CMK (cell line): ENCODE results near the gene RACGAP1.
"Not testable (repeated sequence)": the region's sequence is repeated elsewhere in the genome, so short reads cannot be mapped to it uniquely, and the experiment has no call there.

ENCODE experiments used
- DNase-seq: peaks from one replicate; pipeline ENCODE4 v3.0.0-alpha.2; 2010; ENCODE audit warnings: low read depth

Gene RACGAP1

DNA sequence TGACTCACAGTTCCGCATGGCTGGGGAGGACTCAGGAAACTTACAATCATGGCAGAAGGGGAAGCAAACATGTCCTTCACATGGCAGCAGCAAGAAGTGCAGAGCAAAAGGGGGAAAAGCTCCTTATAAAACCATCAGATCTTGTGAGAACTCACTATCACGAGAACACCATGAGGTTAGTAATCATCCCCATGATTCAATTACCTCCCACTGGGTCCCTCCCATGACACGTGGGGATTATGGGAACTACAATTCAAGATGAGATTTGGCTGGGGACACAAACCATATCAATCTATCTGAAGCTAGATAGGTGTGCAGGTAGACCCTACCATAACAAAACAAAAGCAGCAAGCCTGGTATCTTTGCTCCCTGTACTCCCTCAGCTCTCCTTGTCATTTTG is 38.8 kb downstream of the RACGAP1 start:
- not testable (repeated sequence) for DNase-seq

DNA sequence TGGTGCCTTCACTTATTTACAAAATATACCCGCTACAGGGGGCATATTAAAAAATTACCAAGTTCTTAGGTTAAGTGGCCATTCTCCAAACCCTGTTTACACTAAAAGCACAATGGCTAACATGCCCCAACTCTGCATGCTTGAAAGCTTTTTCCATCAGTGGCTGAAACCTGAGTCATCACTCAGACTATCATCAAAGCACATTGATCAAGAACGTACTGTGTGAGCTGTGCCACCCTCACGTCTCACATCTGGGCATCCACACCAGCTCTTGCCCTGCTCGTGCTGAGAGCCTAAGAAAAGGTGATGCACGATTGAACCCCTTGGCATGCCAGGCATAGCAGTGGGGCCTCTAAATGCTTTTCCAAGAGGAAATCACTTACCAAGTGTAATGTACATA is 39.3 kb downstream of the RACGAP1 start:
- DNase-seq = no peak

DNA sequence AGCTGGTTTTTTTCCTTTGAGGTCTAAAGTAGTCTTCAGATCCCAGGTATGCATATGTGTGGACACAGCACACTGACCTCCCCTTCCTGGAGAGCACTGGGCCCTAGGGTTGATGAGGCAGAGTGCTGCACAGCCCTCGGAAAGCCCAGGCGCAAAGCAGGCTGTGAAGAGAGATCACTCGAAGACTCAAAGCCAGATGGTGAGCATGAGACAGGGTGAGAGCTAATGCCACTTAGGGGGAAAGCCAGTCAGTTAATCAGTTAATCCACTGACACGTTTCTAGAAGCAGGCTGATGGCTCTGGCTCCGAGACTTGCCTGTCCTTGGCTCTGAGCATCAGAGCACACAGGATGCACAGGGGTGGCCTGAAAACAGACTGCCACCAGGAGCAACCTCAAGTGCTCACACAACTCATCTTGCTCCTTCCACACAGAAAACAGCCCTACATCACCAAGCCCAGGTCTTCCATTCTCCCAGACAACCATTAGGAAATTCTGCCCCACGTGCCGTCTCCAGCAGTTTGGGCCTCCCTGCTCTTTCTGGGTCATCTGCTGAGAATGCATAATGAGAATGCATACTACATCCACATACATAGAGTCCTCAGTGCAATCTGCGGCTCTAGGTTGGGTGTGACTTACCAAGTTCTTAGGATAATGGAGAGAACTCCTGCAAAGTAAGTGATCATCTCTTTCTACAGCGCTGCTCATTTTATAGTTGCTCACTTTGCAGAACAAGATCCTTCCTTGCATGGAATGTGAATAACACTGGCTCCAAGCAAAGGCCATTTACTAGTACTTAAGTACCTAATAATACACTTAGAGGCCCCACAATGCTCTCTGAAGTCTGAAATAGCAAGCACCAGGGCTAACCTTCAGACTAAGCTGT is 40.6 kb downstream of the RACGAP1 start:
- DNase-seq = no peak

DNA sequence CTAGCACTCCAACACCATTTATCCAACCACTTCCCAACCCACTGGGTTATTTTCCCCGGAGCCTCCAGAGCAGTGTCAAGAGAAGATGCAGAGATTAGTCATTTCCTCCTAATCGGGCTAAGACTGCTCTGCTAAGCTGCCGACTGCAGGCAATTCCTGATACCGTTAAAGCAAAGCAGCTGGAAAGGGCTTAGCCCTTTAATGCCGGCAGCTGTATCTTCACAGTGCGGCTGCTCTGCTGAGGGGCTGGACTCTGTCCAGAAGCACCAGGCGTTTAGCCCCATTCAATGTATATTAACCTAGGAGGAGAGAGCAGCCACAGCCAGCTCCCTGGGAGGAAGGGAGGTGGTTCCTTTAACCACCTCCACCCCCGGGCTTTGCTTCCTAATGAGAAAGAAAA is 41.4 kb downstream of the RACGAP1 start:
- DNase-seq = no peak

DNA sequence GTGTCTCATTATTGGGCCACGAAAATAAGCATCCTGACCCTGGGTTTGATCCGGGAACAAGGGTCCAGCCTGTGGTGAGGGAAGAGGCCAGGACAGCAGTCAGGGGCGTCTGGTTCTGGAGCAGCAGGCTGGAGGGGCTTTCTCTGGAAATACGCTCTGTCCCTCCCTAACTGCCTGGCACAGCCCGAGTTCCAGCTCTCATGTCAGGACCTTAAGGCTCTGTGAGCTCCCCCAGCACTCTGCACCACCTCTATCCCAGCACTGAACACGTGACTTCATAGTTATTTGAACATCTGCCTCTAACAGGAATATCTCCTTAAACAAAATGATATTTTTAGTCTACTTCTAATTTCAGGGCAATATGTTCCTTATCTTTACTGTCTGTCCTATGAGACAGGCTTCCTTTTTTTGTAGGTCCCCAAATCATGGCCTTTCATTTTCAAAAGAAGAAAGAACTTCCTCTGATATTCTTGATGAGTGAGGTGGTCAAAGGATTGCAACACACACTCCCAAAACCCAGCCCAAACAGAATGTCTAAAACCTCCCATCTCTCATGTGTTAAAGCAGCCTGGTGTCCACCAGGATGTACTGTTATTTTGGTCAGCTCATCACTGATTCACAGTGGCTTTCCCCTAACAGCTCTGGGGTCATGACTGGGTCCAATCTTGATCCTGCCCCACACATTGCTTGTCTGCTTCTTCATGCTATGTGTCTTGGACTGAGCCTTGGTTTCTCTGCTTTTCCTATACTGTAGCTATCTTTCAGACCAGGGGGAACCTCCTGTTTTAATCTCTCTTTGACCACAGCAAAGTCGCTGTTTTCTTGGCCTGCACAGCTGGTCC is 42.8 kb downstream of the RACGAP1 start:
- peak; percentile 68 for DNase-seq

DNA sequence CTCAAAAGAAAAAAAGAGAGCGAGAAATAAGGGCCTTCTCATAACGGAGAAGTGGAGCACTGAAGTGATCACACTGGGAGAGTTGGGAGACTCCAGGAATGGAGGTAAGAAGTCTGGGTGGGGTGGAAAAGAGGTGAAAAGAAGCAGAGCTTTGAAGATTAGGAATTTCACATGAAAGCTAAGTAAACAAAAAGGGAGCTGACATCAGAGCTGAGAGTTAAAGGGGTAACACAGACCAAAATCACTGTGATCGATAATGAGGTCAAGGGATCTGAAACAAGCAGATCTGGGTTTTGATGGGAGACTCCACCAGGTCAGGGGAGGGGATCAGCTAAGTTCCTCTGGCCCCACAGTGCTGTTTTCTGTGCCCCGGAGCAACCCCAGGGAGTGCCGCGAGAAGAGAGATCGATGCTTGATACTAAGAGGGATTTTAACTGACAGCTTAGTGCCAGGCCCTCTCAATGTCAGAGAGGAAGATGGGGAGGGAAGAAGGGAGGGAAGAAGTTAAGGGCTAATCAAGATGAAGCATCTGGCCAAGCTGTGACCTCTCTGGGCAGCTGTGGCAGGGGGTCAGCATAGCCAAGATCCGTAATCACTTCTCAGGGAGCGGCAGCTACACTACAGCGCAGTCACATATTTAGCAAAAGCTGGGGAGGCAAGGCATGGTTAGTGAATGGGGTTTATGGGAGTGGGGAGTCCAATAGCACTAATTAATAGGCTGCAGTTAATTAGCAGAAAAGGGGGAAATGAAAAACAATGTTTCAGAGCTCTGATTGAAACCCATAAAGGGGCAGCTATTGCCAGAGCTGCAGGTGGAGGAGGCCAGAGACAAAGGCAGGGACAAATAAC is 44.6 kb downstream of the RACGAP1 start:
- peak; percentile 67 for DNase-seq

DNA sequence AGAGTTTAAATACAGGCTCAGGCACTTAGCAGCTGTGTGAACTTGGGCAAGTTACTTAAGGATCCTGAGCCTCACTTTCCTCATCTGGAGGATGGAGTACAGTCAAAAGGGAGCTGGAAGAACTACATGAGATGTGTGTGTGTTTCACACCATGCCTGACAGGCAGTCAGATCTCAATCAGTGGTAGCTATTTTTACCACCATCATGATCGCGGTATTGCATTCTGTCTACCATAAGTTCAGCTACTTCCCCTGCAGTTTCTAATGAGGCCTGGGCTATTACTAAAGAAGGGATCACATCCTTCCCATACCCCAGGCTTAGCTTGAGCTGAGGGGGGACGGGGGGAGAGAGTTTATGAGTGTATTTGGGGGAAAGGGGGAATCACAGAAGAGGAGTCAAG is 45.5 kb downstream of the RACGAP1 start:
- DNase-seq = no peak

DNA sequence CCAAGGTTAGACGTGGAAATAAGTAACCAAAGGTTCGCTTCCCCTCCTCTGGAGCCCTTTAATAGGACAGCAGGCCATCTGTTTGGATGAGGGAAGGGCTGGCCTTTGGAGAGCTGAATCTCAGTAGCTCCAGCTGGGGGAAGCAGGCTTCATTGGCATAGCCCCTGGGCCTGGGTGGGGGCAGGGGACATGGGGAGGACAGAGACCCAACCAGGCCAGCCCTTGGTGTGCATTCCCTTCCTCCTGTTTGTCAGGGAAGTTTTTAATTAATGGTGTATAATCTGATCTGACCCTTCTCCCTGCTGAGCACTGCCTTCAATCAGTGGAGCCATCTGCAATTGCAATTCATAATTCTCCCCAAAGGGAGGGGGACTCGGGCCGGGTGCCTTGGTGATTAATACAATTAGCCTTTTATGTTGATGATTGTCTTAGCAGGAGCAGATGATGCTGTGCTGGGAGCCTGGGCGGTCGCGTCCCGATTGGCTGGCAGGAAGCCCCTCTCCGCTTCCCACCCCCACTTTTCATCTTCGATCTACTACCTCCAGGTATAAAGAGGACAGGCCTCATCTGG is 46.2 kb downstream of the RACGAP1 start:
- DNase-seq = no peak

DNA sequence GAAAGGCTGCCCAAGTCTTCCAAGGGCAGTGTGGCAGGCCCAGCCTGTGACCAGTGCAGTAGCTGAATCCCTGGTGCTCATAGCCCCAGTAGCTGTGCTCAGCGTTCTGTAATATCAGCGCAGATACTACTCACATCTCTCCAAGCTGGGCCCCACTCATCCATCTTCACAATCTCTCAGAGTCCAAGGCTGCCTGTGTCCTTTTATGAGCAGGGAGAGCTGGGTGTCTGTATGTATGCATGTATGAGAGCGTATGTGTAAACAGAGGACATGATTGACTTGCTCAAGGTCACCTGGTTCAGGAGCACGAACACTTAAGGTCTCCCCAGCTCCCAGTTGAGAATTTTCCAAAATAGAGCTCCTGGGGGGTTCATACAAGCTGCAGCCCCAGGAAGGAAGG is 47.2 kb downstream of the RACGAP1 start:
- DNase-seq = no peak

DNA sequence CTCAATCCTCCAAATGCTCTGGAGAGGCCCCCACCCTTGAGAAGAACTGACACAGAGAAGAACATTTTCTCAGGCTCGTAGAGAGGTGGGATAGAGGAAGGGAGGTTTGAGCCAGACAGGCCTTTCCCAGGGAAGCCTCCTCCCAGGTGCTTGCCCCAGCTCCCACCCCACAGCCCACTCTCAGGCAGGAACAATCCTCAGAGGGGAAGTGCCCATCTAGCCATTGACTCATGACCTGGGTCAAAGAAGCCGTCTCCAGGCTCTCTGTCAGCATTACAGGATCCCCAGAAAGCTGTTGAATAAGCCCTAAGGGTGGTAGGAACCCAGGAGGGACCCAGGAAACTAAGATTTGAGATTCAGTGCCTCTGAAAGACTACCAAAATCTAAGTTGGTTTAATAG is 48.7 kb downstream of the RACGAP1 start:
- DNase-seq = no peak

DNA sequence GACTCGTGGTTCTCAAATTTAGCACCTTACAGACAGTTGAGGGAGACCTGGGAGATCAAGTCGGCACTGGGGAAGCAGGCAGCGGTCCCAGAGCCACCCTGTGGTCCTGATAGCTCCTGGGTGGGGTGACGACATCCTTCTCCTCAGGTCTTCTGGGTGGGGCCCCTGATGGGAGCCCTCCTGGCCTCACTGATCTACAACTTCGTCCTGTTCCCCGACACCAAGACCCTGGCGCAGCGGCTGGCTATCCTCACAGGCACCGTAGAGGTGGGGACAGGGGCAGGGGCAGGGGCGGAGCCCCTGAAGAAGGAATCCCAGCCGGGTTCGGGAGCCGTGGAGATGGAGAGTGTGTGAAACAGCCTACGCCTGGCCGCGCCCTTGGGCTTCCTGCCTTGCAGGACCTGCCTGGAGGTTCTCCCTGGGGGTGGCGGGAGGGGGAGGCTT is 50.0 kb downstream of the RACGAP1 start:
- DNase-seq = no peak

DNA sequence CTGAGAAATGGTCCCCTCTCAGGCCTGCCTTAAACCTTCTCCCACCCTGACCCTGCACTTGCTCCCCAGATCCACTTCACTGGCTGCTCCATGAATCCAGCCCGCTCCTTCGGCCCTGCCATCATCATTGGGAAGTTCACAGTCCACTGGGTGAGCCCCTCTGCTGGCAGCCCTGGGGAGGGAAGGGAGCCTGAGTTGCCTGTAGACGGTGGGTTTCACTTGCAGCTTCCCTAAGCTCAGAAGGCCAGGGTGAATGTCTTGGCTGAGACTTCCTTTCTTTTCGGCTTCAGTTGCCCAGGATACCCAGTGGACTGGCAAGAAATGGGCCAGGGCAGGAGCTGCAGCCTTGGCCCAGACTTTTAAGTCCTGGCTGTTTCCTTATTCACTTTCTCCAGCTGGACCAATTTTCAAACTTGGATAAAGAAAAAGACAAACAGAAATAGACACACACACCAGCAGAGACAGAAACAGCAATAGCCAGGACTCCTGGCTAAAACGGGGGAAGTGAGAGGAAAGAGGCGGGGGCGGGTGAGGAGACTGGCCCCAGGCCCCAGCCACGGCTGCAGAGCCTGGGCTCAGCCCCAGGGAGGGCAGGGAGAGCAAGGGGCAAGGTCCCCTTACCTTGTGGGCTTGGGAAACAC is 50.5 kb downstream of the RACGAP1 start:
- no peak for DNase-seq

DNA sequence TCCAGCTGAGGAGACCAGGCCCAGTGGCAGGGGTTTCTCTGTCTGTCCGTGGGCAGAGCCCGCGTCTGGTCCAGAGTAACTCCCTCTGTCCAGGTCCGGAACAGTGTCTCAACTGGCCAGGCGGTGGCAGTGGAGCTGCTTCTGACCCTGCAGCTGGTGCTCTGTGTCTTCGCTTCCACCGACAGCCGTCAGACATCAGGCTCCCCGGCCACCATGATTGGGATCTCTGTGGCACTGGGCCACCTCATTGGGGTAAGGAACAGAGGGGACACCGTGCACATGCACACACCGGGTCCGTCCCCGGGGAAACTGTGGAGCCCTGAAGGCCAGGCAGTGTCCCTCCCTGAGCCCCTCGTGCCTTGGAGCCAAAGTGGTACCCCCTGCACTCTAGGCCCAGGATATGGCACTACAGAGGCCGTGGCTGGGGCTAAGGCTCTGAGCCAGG is 51.0 kb downstream of the RACGAP1 start:
- peak; percentile 32 for DNase-seq

DNA sequence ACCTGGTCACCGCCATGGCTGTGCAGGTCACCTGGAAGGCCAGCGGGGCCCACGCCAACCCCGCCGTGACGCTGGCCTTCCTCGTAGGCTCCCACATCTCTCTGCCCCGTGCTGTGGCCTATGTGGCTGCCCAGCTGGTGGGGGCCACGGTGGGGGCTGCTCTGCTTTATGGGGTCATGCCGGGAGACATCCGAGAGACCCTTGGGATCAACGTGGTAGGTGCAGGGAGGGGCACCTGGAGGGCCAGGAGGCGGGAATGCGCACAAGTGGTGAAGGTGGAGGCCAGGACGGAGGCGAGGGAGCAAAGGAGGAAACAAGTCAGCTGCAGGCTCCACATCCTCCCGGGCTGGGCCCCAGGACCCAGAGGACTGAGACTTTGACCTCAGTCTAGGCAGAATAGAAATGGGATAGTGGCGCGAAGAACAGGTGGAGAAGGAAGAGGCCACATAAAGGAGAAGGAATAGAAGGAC is 51.9 kb downstream of the RACGAP1 start:
- DNase-seq = no peak

DNA sequence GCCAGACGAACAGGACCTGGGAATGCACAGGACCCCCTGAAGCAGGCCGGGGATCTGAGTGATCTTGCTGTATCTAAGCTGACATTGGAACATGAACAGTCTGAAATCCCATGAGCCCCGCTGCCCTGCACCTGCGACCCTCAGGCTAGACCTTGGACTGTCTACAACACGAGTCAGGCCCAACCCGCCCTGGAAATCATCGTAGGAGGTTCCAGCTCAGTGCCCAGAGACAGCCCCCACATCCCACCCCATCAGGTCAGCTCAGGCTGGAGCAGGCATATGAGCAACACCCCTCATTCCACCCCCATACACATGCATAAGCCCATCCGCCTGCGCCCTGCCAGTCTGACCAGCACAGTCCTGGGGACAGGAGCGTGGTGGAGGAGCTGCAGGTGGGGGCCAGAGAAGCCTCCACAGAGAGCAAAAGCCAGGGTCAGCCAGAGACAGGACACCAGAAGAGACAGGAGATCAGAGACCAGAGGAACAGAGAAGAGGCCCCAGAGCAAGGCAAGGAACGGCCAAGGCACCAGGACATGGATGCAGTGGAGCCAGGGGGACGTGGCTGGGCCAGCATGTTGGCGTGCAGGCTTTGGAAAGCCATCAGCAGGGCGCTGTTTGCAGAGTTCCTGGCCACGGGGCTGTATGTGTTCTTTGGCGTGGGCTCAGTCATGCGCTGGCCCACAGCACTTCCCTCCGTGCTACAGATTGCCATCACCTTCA is 52.5 kb downstream of the RACGAP1 start, which contains the start of gene AQP6:
AQP6 (plus strand) TSS at position 307 of the 720 bp plus-strand sequence; CDS start at position 534, 227 bp downstream.
- no peak for DNase-seq

DNA sequence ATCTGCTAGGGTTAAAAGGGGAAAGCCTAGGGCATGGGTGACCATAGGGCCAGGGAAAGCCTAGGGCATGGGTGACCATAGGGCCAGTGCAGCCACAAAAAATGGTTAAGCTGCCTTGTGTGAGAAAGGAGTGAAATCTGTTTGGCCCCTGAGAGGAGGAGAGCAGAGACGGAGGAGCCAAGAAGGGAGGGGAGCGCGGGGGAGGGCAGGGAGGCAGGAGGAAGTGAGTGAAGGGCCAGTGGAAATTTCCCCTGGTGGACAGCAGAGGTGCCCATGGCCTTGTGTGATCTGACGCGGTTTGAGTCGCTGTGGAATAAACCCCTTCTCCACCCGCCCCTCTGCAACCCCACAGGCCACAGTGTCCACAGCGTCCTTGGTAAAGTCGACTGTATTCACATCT is 53.2 kb downstream of the RACGAP1 start:
- DNase-seq = no peak

DNA sequence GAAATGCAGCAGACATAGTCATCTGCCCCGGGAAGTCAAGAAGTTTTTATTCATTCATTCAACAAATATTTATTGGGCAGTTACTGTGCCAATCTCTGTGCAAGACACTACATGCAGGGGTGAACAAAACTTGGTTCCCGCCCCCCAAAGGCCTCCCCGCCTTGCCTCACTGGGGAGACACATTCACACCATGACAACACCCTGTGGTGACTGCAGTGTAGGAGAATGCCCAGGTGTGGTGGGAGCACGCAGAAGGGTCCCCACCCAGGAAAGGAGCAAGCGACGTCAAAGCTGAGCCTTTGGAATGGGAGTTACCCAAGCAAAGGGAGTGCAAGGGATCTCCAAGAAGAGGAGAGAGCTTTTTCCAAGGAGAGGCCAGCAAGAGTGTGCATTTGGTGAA is 54.2 kb downstream of the RACGAP1 start:
- no peak for DNase-seq

DNA sequence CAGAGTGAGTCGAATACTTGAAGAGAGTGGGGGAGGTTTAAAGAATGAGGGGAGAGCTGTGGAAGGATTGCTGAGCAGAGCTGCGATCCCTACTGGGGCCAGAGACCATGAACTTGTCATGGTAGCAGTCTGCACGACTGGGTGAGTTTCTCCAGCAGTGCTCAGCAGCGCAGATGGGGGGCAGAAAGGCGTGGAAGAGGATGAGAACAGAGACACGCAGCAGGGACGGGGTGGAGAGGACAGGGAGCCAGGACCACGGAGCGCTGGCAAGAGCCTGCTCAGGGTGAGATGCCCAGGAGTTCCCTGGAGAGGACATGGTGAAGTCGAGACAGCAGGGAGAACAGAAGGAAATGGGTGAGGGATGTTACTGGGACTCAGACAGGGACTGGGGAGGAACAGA is 54.6 kb downstream of the RACGAP1 start:
- DNase-seq = no peak

DNA sequence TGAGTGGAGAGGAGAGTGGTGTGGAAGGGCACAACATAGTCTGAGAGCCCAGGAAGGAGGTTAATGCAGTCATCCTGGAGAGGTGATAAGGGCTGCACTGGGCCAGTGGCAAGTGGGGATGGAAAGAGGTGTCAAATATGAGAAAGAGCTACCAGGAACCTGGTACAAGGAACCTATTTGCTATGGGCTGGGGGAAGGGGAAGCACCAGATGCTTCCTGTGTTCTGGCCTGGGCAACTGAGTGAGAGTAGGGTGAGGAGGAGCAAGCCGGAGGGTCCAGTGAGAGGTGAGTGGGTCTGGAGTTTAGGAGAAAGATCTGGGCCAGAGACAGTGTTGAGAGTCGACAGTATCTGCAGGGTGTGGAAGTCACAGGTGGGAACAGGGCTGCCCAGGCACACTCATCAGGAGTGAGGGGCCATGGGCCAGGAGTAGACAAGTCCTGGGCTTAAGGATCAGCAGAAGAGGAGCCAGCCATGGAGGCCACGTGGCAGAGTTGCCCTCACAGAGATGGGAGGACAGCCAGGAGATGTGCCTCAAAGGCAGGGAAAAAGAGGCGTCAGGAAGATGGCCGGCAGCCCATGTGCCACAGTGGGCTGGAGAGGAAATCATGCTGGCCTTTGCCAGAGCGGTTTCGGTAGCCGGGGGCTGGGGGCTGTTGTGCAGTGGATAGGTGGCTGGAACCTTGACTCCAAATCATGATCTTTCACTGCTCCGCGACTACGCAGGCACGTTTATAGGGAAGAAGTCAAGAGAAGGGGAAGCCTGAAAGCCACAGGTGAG is 55.5 kb downstream of the RACGAP1 start:
- DNase-seq = no peak

DNA sequence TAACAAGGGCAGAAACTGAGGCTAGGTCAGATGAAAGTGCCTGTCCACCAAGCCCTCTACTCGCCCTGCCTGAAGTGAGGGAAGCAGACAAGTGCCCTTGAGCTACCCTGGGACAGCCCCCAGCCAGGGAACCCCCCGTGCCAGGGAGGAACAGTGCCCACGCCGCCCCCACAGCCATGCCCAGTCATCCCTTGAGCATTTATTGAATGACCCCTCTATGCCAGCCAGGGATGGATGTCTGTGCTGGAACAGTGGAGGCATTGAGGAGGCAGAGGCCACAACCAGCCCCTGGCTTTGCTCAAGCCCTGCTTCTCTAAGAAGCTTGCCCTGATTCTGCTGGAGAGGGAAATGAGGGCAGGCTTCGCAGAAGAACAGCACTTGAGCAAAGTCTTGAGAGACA is 56.3 kb downstream of the RACGAP1 start:
- no peak for DNase-seq
